ENCODE data around the gene PRR3. TPM values are rescaled to one million over a fixed set of nuclear protein-coding genes. Genes with fewer than 3 reads are reported as not detected.

PRR3 gene
- total and polyA plus RNA-seq, 4 donors = 2.1 to 3.2 (median 2.4) TPM

DNA sequence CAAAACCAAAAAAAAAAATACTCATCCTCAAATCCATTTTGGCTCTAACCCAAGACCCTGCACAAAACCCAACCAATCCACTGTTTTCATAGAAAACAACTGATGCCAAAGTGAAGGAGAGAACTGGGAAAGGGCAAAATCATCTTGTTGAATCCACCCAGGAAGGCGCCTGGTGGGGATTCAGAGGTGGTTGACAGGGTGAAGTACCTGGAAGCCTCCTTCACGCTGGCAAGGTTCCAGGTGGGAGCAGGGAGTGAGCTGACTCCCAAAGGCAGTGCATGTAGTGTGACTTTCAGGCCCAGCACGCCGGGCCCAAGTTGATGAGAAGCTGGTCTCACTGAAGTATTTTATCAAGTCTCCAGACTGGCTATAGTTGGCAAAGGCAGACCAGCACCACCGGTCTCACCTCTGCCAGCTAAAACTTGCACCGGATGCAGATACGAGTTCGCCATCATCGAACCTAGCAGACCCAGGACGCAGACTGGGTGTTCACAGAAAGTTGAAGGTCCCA, 43.4 kb downstream of the PRR3 start (continued):
- TF ChIP-seq, protein P1, sequence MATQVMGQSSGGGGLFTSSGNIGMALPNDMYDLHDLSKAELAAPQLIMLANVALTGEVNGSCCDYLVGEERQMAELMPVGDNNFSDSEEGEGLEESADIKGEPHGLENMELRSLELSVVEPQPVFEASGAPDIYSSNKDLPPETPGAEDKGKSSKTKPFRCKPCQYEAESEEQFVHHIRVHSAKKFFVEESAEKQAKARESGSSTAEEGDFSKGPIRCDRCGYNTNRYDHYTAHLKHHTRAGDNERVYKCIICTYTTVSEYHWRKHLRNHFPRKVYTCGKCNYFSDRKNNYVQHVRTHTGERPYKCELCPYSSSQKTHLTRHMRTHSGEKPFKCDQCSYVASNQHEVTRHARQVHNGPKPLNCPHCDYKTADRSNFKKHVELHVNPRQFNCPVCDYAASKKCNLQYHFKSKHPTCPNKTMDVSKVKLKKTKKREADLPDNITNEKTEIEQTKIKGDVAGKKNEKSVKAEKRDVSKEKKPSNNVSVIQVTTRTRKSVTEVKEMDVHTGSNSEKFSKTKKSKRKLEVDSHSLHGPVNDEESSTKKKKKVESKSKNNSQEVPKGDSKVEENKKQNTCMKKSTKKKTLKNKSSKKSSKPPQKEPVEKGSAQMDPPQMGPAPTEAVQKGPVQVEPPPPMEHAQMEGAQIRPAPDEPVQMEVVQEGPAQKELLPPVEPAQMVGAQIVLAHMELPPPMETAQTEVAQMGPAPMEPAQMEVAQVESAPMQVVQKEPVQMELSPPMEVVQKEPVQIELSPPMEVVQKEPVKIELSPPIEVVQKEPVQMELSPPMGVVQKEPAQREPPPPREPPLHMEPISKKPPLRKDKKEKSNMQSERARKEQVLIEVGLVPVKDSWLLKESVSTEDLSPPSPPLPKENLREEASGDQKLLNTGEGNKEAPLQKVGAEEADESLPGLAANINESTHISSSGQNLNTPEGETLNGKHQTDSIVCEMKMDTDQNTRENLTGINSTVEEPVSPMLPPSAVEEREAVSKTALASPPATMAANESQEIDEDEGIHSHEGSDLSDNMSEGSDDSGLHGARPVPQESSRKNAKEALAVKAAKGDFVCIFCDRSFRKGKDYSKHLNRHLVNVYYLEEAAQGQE (IDR thresholded peaks at IDR 0.05) = no peak
- no peak for TF ChIP-seq JUND (IDR thresholded peaks at IDR 0.05)

DNA sequence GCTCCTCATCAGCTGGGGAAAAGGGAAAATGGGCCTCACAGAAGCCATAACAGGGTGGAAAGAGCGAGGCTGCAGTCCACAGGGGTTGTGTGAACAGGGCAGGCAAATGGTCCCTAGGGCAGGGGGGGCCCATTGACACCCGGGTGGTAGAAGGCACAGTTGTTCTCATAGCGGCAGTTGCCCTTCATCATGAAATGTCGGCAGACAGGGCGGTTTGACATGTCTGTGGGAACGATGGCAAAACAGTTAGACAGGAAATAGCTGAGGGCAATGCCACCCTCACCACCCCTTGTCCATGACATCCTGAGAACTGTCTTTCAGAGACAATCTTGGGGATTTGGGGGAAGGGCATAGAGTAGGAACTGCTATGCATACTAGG, 44.3 kb downstream of the PRR3 start:
- Histone ChIP-seq H3K36me3 (ENCODE audit: control insufficient read depth in 4 of 4, insufficient read depth in 3 of 4, low read depth in 1 of 4, low read length in 3 of 4) (peaks cover 29 to 55% (median 51%) of the 10 kb centered on the region in 4 donors), H3K9ac (ENCODE audit: low read depth in 1 of 2, low read length in 2 of 2) (no peak overlapping the region), H3K4me1 (ENCODE audit: control insufficient read depth in 4 of 4, insufficient read depth in 4 of 4, low read length in 3 of 4) (peaks cover 0 to 4% (median 0%) of the 10 kb centered on the region in 4 donors), H3K4me3 (ENCODE audit: low read depth in 1 of 3, low read length in 3 of 3) (no peak overlapping the region), H3K27ac (ENCODE audit: low read depth in 1 of 2, low read length in 2 of 2) (no peak overlapping the region), H3K27me3 (ENCODE audit: control insufficient read depth in 4 of 4, insufficient read depth in 4 of 4, low read length in 3 of 4) (no peaks in the 10 kb centered on the region), H3K9me3 (ENCODE audit: control insufficient read depth in 4 of 4, low read length in 3 of 4) (no peaks in the 10 kb centered on the region)
- no peak for TF ChIP-seq FOXA1 (IDR thresholded peaks at IDR 0.05)
- TF ChIP-seq YY1 (IDR thresholded peaks at IDR 0.05) = no peak
- TF ChIP-seq, protein P2, sequence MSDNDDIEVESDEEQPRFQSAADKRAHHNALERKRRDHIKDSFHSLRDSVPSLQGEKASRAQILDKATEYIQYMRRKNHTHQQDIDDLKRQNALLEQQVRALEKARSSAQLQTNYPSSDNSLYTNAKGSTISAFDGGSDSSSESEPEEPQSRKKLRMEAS (IDR thresholded peaks at IDR 0.05) = no peak
- TF ChIP-seq HNF4A (conservative IDR thresholded peaks at IDR 0.05) = no peak
- TF ChIP-seq, protein P3, sequence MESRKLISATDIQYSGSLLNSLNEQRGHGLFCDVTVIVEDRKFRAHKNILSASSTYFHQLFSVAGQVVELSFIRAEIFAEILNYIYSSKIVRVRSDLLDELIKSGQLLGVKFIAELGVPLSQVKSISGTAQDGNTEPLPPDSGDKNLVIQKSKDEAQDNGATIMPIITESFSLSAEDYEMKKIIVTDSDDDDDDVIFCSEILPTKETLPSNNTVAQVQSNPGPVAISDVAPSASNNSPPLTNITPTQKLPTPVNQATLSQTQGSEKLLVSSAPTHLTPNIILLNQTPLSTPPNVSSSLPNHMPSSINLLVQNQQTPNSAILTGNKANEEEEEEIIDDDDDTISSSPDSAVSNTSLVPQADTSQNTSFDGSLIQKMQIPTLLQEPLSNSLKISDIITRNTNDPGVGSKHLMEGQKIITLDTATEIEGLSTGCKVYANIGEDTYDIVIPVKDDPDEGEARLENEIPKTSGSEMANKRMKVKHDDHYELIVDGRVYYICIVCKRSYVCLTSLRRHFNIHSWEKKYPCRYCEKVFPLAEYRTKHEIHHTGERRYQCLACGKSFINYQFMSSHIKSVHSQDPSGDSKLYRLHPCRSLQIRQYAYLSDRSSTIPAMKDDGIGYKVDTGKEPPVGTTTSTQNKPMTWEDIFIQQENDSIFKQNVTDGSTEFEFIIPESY (IDR thresholded peaks at IDR 0.05) = no peak
- no peak for TF ChIP-seq NR2F2 (IDR thresholded peaks at IDR 0.05)
- TF ChIP-seq JUND (IDR thresholded peaks at IDR 0.05) = no peak
- no peak for TF ChIP-seq RXRA (IDR thresholded peaks at IDR 0.05)
- TF ChIP-seq, protein P1 (IDR thresholded peaks at IDR 0.05) = no peak
- no peak for TF ChIP-seq HNF4G (IDR thresholded peaks at IDR 0.05)
- WGBS = 79% methylated on average over 6 of the region's 6 CpGs
- DNase-seq (ENCODE audit: low spot score) = no peak
